ENCODE results near the gene SREBF1. TPM values are rescaled to one million over a fixed set of nuclear protein-coding genes. Genes with fewer than 3 reads are reported as not detected.

Gene SREBF1
- total and polyA plus RNA-seq, 8 donors: 13.1 to 207 (median 80.3) TPM

DNA sequence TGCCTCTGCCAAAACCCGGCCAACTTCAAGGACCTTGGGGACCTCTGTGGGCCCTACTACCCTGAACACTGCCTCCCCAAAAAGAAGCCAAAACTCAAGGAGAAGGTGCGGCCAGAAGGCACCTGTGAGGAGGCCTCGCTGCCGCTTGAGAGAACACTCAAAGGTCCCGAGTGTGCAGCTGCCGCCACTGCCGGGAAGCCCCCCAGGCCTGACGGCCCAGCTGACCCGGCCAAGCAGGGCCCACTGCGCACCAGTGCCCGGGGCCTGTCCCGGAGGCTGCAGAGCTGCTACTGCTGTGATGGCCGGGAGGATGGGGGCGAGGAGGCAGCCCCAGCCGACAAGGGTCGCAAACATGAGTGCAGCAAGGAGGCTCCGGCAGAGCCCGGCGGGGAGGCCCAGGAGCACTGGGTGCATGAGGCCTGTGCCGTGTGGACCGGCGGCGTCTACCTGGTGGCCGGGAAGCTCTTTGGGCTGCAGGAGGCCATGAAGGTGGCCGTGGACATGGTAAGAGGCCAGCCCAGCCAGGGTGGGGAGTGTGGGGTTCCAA is 38.7 kb downstream of the SREBF1 start:
- no peaks in the 10 kb centered on the region for H3K27me3 ChIP-seq
- peaks cover 38 to 85% (median 77%) of the 10 kb centered on the region in 4 donors for H3K36me3 ChIP-seq
- DNase-seq: no peak
- H3K4me3 ChIP-seq: no peak overlapping the region
- peaks cover 4 to 17% (median 8%) of the 10 kb centered on the region in 4 donors for H3K4me1 ChIP-seq
- H3K27ac ChIP-seq: no peak overlapping the region
- WGBS, 5 donors: 91 to 95% (median 92%) methylated on average over 18 to 25 of the region's 25 CpGs
- TF ChIP-seq EP300 (IDR thresholded peaks at IDR 0.05) (no peak), CTCF (IDR thresholded peaks at IDR 0.05) (no peak), POLR2A (IDR thresholded peaks at IDR 0.05) (no peak), POLR2AphosphoS5 (IDR thresholded peaks at IDR 0.05) (no peak)
- intact Hi-C loops (cut with DNase I; ENCODE audit: low total_unique reads): no loop called here
- H3K9me3 ChIP-seq: no peaks in the 10 kb centered on the region

GRCh38 chr17:17797119-17797809 is 39.5 kb downstream of the SREBF1 start:
- H3K27ac ChIP-seq: no peak overlapping the region
- TF ChIP-seq POLR2AphosphoS5 (IDR thresholded peaks at IDR 0.05): no peak
- no peak for TF ChIP-seq POLR2A (IDR thresholded peaks at IDR 0.05)
- no peak for TF ChIP-seq CTCF (IDR thresholded peaks at IDR 0.05)
- no peak for TF ChIP-seq EP300 (IDR thresholded peaks at IDR 0.05)
- 86 to 95% (median 93%) methylated on average over 30 of the region's 30 CpGs for WGBS, 5 donors
- H3K27me3 ChIP-seq: no peaks in the 10 kb centered on the region
- H3K4me1 ChIP-seq: peaks cover 12 to 26% (median 16%) of the 10 kb centered on the region in 4 donors
- no peak overlapping the region for H3K4me3 ChIP-seq
- intact Hi-C loops (cut with DNase I; ENCODE audit: low total_unique reads): no loop called here
- no peaks in the 10 kb centered on the region for H3K9me3 ChIP-seq
- no peak for DNase-seq
- H3K36me3 ChIP-seq: peaks cover 38 to 85% (median 77%) of the 10 kb centered on the region in 4 donors

- Histone ChIP-seq H3K9me3 (no peaks in the 10 kb centered on the region), H3K27me3 (no peaks in the 10 kb centered on the region), H3K4me3 (no peak overlapping the region), H3K27ac (no peak overlapping the region), H3K4me1 (peaks cover 17 to 31% (median 21%) of the 10 kb centered on the region in 4 donors), H3K36me3 (peaks cover 38 to 81% (median 73%) of the 10 kb centered on the region in 4 donors)
- DNase-seq: no peak
- TF ChIP-seq POLR2A (IDR thresholded peaks at IDR 0.05): no peak
- TF ChIP-seq CTCF (IDR thresholded peaks at IDR 0.05): no peak
- TF ChIP-seq POLR2AphosphoS5 (IDR thresholded peaks at IDR 0.05): no peak
- TF ChIP-seq EP300 (IDR thresholded peaks at IDR 0.05): no peak
- intact Hi-C loops (cut with DNase I; ENCODE audit: low total_unique reads): no loop called here
- WGBS, 5 donors: 89 to 97% (median 93%) methylated on average over 13 of the region's 13 CpGs
Measured at GRCh38 chr17:17796787-17797061, 40.1 kb downstream of the SREBF1 start.

DNA sequence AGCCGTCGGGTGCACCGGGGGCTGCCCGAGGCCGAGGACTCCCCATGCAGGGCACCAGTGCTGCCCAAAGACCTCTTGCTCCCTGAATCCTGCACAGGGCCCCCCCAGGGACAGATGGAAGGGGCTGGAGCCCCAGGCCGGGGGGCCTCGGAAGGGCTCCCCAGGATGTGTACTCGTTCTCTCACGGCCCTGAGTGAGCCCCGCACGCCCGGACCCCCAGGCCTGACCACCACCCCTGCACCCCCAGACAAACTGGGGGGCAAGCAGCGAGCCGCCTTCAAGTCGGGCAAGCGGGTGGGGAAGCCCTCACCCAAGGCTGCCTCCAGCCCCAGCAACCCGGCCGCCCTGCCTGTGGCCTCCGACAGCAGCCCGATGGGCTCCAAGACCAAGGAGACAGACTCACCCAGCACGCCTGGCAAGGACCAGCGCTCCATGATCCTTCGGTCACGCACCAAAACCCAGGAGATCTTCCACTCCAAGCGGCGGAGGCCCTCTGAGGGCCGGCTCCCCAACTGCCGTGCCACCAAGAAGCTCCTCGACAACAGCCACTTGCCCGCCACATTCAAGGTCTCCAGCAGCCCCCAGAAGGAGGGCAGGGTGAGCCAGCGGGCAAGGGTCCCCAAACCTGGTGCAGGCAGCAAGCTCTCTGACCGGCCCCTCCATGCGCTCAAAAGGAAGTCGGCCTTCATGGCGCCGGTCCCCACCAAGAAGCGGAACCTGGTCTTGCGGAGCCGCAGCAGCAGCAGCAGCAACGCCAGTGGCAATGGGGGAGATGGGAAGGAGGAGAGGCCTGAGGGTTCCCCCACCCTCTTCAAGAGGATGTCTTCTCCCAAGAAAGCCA is 40.6 kb downstream of the SREBF1 start:
- no peak for DNase-seq
- Histone ChIP-seq H3K27ac (no peak overlapping the region), H3K36me3 (peaks cover 38 to 75% (median 68%) of the 10 kb centered on the region in 4 donors), H3K4me3 (no peak overlapping the region), H3K27me3 (no peaks in the 10 kb centered on the region), H3K9me3 (no peaks in the 10 kb centered on the region), H3K4me1 (peaks cover 21 to 37% (median 26%) of the 10 kb centered on the region in 4 donors)
- WGBS, 5 donors: 95 to 98% (median 96%) methylated on average over 18 to 40 of the region's 40 CpGs
- intact Hi-C loops (cut with DNase I; ENCODE audit: low total_unique reads): no loop called here
- TF ChIP-seq POLR2A (IDR thresholded peaks at IDR 0.05) (no peak), POLR2AphosphoS5 (IDR thresholded peaks at IDR 0.05) (no peak), EP300 (IDR thresholded peaks at IDR 0.05) (no peak), CTCF (IDR thresholded peaks at IDR 0.05) (no peak)

Data from stomach (tissue), 9 donors.